BLaER1 (cell line): ENCODE measurements around the gene KCNH5.

Experiments
- H3K27ac ChIP-seq: shearing (Covaris generic); formaldehyde crosslinking; 2 replicates; pipeline ENCODE4 v1.8.1; 2022
- H3K27me3 ChIP-seq: shearing (Covaris generic); formaldehyde crosslinking; 2 replicates; pipeline ENCODE4 v1.8.1; 2022
- H3K36me3 ChIP-seq: shearing (Covaris generic); formaldehyde crosslinking; 2 replicates; pipeline ENCODE4 v1.8.1; 2022
- H3K4me1 ChIP-seq: shearing (Covaris generic); formaldehyde crosslinking; 2 replicates; pipeline ENCODE4 v1.8.1; 2022
- H3K4me2 ChIP-seq: shearing (Covaris generic); formaldehyde crosslinking; 2 replicates; pipeline ENCODE4 v1.8.1; 2022
- H3K4me3 ChIP-seq: shearing (Covaris generic); formaldehyde crosslinking; 2 replicates; pipeline ENCODE4 v1.8.1; 2022
- H3K9ac ChIP-seq: shearing (Covaris generic); formaldehyde crosslinking; 2 replicates; pipeline ENCODE4 v1.8.1; 2022
- H3K9me3 ChIP-seq: shearing (Covaris generic); formaldehyde crosslinking; 2 replicates; pipeline ENCODE4 v1.8.1; 2022
- H4K20me1 ChIP-seq: shearing (Covaris generic); formaldehyde crosslinking; 2 replicates; pipeline ENCODE4 v1.8.1; 2022
- Cebpa-rat ChIP-seq: shearing (Covaris generic); IDR thresholded peaks from 2 replicates; pipeline ENCODE4 v1.8.1; 2022

The KCNH5 gene

GRCh38 chr14:62734831-62735230 is 310.4 kb downstream of the KCNH5 start:
- no peak overlapping the region for H3K4me2 ChIP-seq
- no peaks in the 10 kb centered on the region for H3K9me3 ChIP-seq
- H4K20me1 ChIP-seq: no peaks in the 10 kb centered on the region
- H3K4me1 ChIP-seq: no peaks in the 10 kb centered on the region
- no peak for TF ChIP-seq Cebpa-rat
- no peak overlapping the region for H3K4me3 ChIP-seq
- no peak overlapping the region for H3K9ac ChIP-seq
- H3K27ac ChIP-seq: no peak overlapping the region
- H3K27me3 ChIP-seq: no peaks in the 10 kb centered on the region
- no peaks in the 10 kb centered on the region for H3K36me3 ChIP-seq

GRCh38 chr14:62722406-62722805 is 322.9 kb downstream of the KCNH5 start:
- no peaks in the 10 kb centered on the region for H3K4me1 ChIP-seq

DNA sequence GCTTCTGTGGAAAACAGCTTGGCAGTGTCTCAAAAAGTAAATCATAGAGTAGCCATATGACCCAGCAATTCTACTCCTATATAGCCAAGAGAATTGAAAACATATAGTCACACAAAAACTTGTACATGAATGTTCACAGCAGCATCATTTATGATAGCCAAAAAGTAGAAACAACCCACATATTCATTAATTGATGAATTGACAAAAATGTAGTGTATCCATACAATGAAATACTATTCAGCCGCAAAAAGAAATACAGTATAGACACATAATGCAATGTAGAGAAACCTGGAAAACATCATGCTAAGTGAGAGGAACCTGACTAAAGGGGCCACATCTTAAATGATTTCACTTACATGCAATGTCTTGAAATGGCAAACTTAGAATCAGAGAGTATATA is 326.6 kb downstream of the KCNH5 start:
- no peak for TF ChIP-seq Cebpa-rat
- Histone ChIP-seq H3K9ac (no peak overlapping the region), H3K9me3 (no peaks in the 10 kb centered on the region), H3K27ac (no peak overlapping the region), H4K20me1 (no peaks in the 10 kb centered on the region), H3K4me2 (no peak overlapping the region), H3K4me1 (no peaks in the 10 kb centered on the region), H3K27me3 (no peaks in the 10 kb centered on the region), H3K36me3 (no peaks in the 10 kb centered on the region), H3K4me3 (no peak overlapping the region)

More at GRCh38 chr14:62722406-62722805, 322.9 kb downstream of the KCNH5 start:
- Histone ChIP-seq H3K4me3 (no peak overlapping the region), H4K20me1 (no peaks in the 10 kb centered on the region), H3K9me3 (no peaks in the 10 kb centered on the region), H3K4me2 (no peak overlapping the region), H3K36me3 (no peaks in the 10 kb centered on the region), H3K27ac (no peak overlapping the region), H3K27me3 (no peaks in the 10 kb centered on the region), H3K9ac (no peak overlapping the region)
- no peak for TF ChIP-seq Cebpa-rat

DNA sequence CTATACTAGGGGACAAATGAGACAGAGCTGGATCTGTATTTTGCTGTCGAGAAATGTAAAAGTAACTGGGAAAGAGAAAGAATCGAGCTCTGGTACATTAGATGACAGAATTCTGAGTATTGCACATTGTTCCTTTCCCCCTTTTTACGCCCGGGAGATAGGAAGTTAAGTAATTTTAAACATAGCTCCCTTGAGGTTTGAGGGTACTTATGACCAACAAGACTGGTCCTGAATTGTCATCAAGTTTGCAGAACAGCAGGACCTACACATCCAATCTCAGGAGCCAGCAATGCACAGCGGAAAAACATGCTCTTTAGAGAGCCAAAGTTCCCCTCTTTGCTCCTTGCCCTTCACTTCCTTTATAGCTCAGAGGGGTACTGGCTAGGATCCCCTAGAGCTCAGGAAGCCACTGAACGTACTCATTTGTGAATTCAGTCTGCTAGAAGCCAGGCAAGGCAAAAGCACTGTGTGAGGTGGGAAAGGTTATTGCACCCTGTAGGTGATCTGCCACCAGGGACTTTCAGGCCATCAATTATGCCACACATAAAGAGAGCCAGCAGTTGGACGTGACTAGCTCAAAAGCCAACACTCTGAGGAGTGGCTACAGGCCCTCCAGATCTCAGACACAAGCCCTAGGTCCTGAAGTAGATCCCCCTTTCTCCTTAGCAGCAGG is 333.8 kb downstream of the KCNH5 start:
- Histone ChIP-seq H4K20me1 (no peaks in the 10 kb centered on the region), H3K27ac (no peak overlapping the region), H3K4me3 (no peak overlapping the region), H3K9me3 (no peaks in the 10 kb centered on the region), H3K27me3 (no peaks in the 10 kb centered on the region), H3K4me1 (peaks cover 8% of the 10 kb centered on the region; the same call in 1 of the 2 replicates), H3K36me3 (no peaks in the 10 kb centered on the region), H3K9ac (no peak overlapping the region), H3K4me2 (peak overlapping the region; percentile 35)
- no peak for TF ChIP-seq Cebpa-rat

- TF ChIP-seq Cebpa-rat: no peak
- Histone ChIP-seq H3K4me1 (peaks cover 8% of the 10 kb centered on the region; the same call in 1 of the 2 replicates), H3K9ac (no peak overlapping the region), H3K9me3 (no peaks in the 10 kb centered on the region), H4K20me1 (no peaks in the 10 kb centered on the region), H3K27ac (no peak overlapping the region), H3K4me2 (peak overlapping the region; percentile 35; the same call in 1 of the 2 replicates), H3K4me3 (no peak overlapping the region), H3K36me3 (no peaks in the 10 kb centered on the region), H3K27me3 (no peaks in the 10 kb centered on the region)
These were observed 334.4 kb downstream of the KCNH5 start for GRCh38 chr14:62710811-62711210.

GRCh38 chr14:62709773-62710172 is 335.5 kb downstream of the KCNH5 start:
- Histone ChIP-seq H3K4me2 (no peak overlapping the region), H3K27me3 (no peaks in the 10 kb centered on the region), H3K4me3 (no peak overlapping the region), H3K27ac (no peak overlapping the region), H3K36me3 (no peaks in the 10 kb centered on the region), H4K20me1 (no peaks in the 10 kb centered on the region), H3K9ac (no peak overlapping the region), H3K4me1 (peaks cover 8% of the 10 kb centered on the region; the same call in 1 of the 2 replicates), H3K9me3 (no peaks in the 10 kb centered on the region)
- no peak for TF ChIP-seq Cebpa-rat

DNA sequence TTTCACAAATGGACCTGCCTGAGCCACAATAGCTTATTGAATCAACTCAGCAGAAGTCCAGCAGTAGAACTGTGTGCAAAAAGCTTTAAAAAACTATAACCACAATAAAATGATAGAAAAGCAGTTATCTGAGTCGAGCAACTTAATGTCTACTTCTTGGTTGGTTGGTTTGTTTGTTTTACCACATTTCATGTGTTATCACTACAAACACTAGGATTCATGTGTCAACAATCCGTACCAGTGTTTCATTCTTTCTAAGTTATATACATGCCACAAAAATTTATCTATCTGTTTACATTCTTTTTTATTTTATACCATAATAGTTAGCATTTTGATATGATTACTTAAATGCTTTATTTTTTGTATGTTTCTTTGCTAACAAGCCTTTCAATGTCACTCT is 339.0 kb downstream of the KCNH5 start:
- no peak overlapping the region for H3K27ac ChIP-seq
- H4K20me1 ChIP-seq: no peaks in the 10 kb centered on the region
- peaks cover 3% of the 10 kb centered on the region; the same call in 1 of the 2 replicates for H3K4me1 ChIP-seq
- H3K9ac ChIP-seq: no peak overlapping the region
- H3K27me3 ChIP-seq: no peaks in the 10 kb centered on the region
- no peak overlapping the region for H3K4me2 ChIP-seq
- no peak for TF ChIP-seq Cebpa-rat
- no peak overlapping the region for H3K4me3 ChIP-seq
- H3K9me3 ChIP-seq: no peaks in the 10 kb centered on the region
- no peaks in the 10 kb centered on the region for H3K36me3 ChIP-seq

GRCh38 chr14:62697461-62697860 is 347.8 kb downstream of the KCNH5 start:
- Histone ChIP-seq H3K9ac (no peak overlapping the region), H3K27ac (no peak overlapping the region), H3K4me3 (no peak overlapping the region), H3K9me3 (no peaks in the 10 kb centered on the region), H3K4me2 (no peak overlapping the region), H3K4me1 (no peaks in the 10 kb centered on the region), H4K20me1 (no peaks in the 10 kb centered on the region), H3K27me3 (no peaks in the 10 kb centered on the region), H3K36me3 (no peaks in the 10 kb centered on the region)
- TF ChIP-seq Cebpa-rat: no peak

DNA sequence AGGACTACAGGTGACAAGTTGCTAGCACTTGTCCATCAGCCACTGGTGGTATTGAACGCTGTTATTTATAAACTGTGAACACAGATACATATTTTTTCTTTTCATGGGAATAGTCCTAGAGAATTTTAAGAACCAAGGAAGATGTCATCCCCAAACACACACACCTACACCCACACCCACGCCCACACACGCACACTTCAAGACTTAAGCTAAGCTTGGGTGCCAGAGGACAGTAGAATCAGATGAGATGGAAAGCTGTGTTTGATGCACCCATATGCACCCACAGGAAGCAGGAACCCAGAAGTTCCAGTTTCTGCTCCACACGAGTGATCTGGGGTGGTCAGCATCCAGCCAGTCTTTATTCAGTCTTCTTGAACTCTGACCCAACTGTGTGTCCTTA is 348.3 kb downstream of the KCNH5 start:
- Histone ChIP-seq H4K20me1 (no peaks in the 10 kb centered on the region), H3K27me3 (no peaks in the 10 kb centered on the region), H3K36me3 (no peaks in the 10 kb centered on the region), H3K4me2 (no peak overlapping the region), H3K9ac (no peak overlapping the region), H3K4me3 (no peak overlapping the region), H3K27ac (no peak overlapping the region), H3K4me1 (no peaks in the 10 kb centered on the region), H3K9me3 (no peaks in the 10 kb centered on the region)
- no peak for TF ChIP-seq Cebpa-rat

DNA sequence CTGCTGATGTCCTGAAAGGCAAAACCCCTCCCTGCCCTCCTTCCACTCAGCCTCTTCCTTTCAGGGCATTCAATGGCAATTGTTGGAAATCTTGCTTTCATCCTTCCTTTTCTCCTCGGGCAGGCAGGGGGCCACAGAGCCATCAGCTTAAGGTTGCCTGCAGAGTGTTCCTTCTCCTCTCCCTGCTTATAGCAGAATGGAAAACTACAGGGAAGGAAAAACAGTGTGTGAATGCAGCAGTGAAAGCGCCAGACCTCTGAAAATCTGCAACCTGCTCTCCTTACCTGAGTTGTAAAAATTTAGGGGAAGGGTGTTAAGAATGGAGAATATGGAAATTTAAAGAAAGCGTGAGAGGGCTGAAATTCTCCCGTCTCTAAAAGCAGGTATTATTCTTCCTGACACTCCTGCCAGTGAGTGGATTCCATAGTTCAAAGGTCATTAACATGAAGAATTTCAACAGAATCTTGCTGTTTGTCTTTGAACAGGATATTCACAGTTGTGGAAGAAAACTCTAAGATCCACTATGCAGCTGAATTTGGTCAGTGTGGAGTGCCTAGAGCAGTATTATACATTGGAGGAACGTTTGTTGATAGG is 348.8 kb downstream of the KCNH5 start:
- no peaks in the 10 kb centered on the region for H3K4me1 ChIP-seq
- H3K4me3 ChIP-seq: no peak overlapping the region
- no peaks in the 10 kb centered on the region for H3K9me3 ChIP-seq
- no peaks in the 10 kb centered on the region for H4K20me1 ChIP-seq
- no peaks in the 10 kb centered on the region for H3K27me3 ChIP-seq
- no peak overlapping the region for H3K9ac ChIP-seq
- TF ChIP-seq Cebpa-rat: no peak
- no peak overlapping the region for H3K27ac ChIP-seq
- H3K4me2 ChIP-seq: no peak overlapping the region
- no peaks in the 10 kb centered on the region for H3K36me3 ChIP-seq
